H1 (cell line): ENCODE results near the gene ARHGAP42. TPM values are rescaled to one million over a fixed set of nuclear protein-coding genes. Genes with fewer than 3 reads are reported as not detected.

ENCODE experiments used
- CTCF ChIA-PET: fragments of 300-600 bp; sonication (Branson Sonifier 250); formaldehyde crosslinking; loops from one replicate; lab custom pipeline; 2021; ENCODE audit not compliant: partially characterized antibody; lab: Charles Lee
- POLR2A ChIA-PET: fragments of 300-600 bp; sonication (Branson Sonifier 250); formaldehyde crosslinking; loops from one replicate; lab custom pipeline; 2021; ENCODE audit warnings: inconsistent platforms; ENCODE audit not compliant: partially characterized antibody; lab: Charles Lee
- DNase-seq, 2 experiments: peaks; one replicate each; pipeline versions ENCODE4 v3.0.0 to v3.0.0-alpha.2; 2010 to 2022; ENCODE audit warnings: low spot score in 2 of 2, low read depth in 1 of 2, mixed read lengths in 1 of 2
- FAIRE-seq: peaks from 2 replicates; lab custom pipeline; 2011; peaks lifted over from hg19 to GRCh38; lab: Jason Lieb, UNC
- H2AFZ ChIP-seq: 2 replicates; pipeline ENCODE4 v1.8.1; 2012; ENCODE audit warnings: low read length, inconsistent platforms
- H2AK5ac ChIP-seq: 2 replicates; pipeline ENCODE4 v1.6.1; 2013; ENCODE audit warnings: low read depth, low read length
- H2BK120ac ChIP-seq: replicated peaks from 2 replicates; pipeline ENCODE3; 2013; ENCODE audit warnings: low read depth, low read length, inconsistent platforms
- H2BK12ac ChIP-seq: 2 replicates; pipeline ENCODE4 v1.6.1; 2013; ENCODE audit warnings: low read depth, low read length
- H2BK15ac ChIP-seq: 2 replicates; pipeline ENCODE4 v1.6.1; 2013; ENCODE audit warnings: low read length
- H2BK20ac ChIP-seq: 2 replicates; pipeline ENCODE4 v1.6.1; 2013; ENCODE audit warnings: low read length
- H2BK5ac ChIP-seq: 2 replicates; pipeline ENCODE4 v1.6.1; 2013; ENCODE audit warnings: low read depth, low read length
- H3K14ac ChIP-seq: 2 replicates; pipeline ENCODE4 v1.6.1; 2013; ENCODE audit warnings: inconsistent platforms; ENCODE audit not compliant: insufficient read length
- H3K18ac ChIP-seq: 2 replicates; pipeline ENCODE4 v1.6.1; 2013; ENCODE audit warnings: low read length; ENCODE audit errors: extremely low read depth
- H3K23ac ChIP-seq: 2 replicates; pipeline ENCODE4 v1.6.1; 2013; ENCODE audit warnings: inconsistent platforms; ENCODE audit not compliant: insufficient read length
- H3K23me2 ChIP-seq: 2 replicates; pipeline ENCODE4 v1.6.1; 2013; ENCODE audit warnings: low read depth, low read length
- H3K27ac ChIP-seq: 2 replicates; pipeline ENCODE4 v1.6.1; 2011; ENCODE audit warnings: low read depth, low read length, inconsistent platforms
- H3K27me3 ChIP-seq, 4 experiments: replicated peaks in 1 of 4; 1 replicate in 1 of 4; 2 replicates in 3 of 4; pipeline versions ENCODE4 v1.6.1 to v1.8.1; 2011 to 2013; ENCODE audit warnings: low read length in 3 of 4, mild to moderate bottlenecking in 3 of 4, inconsistent platforms in 2 of 4, mixed read lengths in 2 of 4, moderate library complexity in 1 of 4; ENCODE audit not compliant: control insufficient read depth in 3 of 4, insufficient read depth in 3 of 4; ENCODE audit errors: extremely low read depth in 1 of 4
- H3K36me3 ChIP-seq, 4 experiments: 2 replicates each; pipeline versions ENCODE4 v1.6.1 to v1.8.1; 2011 to 2013; ENCODE audit warnings: mild to moderate bottlenecking in 4 of 4, low read length in 3 of 4, moderate library complexity in 2 of 4, control low read depth in 1 of 4, inconsistent platforms in 1 of 4; ENCODE audit not compliant: insufficient read depth in 4 of 4, control insufficient read depth in 2 of 4
- H3K4ac ChIP-seq: replicated peaks from 2 replicates; pipeline ENCODE3; 2013; ENCODE audit warnings: low read length, low read depth, mixed read lengths, inconsistent platforms; ENCODE audit not compliant: insufficient read length
- H3K4me1 ChIP-seq, 4 experiments: replicated peaks in 1 of 4; 1 replicate in 1 of 4; 2 replicates in 3 of 4; pipeline versions ENCODE4 v1.6.1 to v1.8.1; 2011 to 2013; ENCODE audit warnings: low read length in 3 of 4, inconsistent platforms in 2 of 4, mixed read lengths in 1 of 4; ENCODE audit not compliant: insufficient read depth in 4 of 4, control insufficient read depth in 3 of 4
- H3K4me2 ChIP-seq, 2 experiments: 2 replicates each; pipeline versions ENCODE4 v1.6.1 to v1.8.1; 2011 to 2013; ENCODE audit warnings: low read depth in 2 of 2, low read length in 2 of 2, control low read depth in 1 of 2, inconsistent platforms in 1 of 2, mild to moderate bottlenecking in 1 of 2; ENCODE audit not compliant: insufficient read depth in 1 of 2
- H3K4me3 ChIP-seq, 4 experiments: fragments of 200-600, 300-600 bp in 1 of 4; sonication (generic), shearing (Covaris generic), sonication (Bioruptor Twin) in 1 of 4; 2 replicates each; pipeline versions ENCODE4 v1.5.1 to v1.8.1; 2011 to 2016; ENCODE audit warnings: low read length in 4 of 4, low read depth in 3 of 4, control low read depth in 2 of 4, inconsistent platforms in 2 of 4, mild to moderate bottlenecking in 2 of 4, mixed read lengths in 1 of 4, moderate library complexity in 1 of 4; ENCODE audit not compliant: insufficient read depth in 2 of 4; ENCODE audit errors: extremely low read depth in 1 of 4
- H3K56ac ChIP-seq: replicated peaks from 2 replicates; pipeline ENCODE3; 2013; ENCODE audit warnings: low read depth, mild to moderate bottlenecking, mixed read lengths, low read length, inconsistent platforms; ENCODE audit not compliant: insufficient read length
- H3K79me1 ChIP-seq: 2 replicates; pipeline ENCODE4 v1.6.1; 2013; ENCODE audit warnings: low read depth, low read length, control low read depth
- H3K79me2 ChIP-seq, 2 experiments: 2 replicates each; pipeline versions ENCODE4 v1.6.1 to v1.8.1; 2012 to 2013; ENCODE audit warnings: low read length in 2 of 2, mild to moderate bottlenecking in 2 of 2, inconsistent platforms in 1 of 2; ENCODE audit not compliant: insufficient read depth in 2 of 2, control insufficient read depth in 1 of 2
- H3K9ac ChIP-seq, 4 experiments: replicated peaks in 1 of 4; 1 replicate in 1 of 4; 2 replicates in 3 of 4; pipeline versions ENCODE4 v1.6.1 to v1.8.1; 2011 to 2013; ENCODE audit warnings: low read depth in 3 of 4, low read length in 3 of 4, control low read depth in 2 of 4, mild to moderate bottlenecking in 2 of 4, moderate library complexity in 2 of 4, inconsistent platforms in 1 of 4; ENCODE audit errors: extremely low read depth in 1 of 4
- H3K9me3 ChIP-seq, 2 experiments: 2 replicates each; pipeline versions ENCODE4 v1.6.1 to v1.8.1; 2012 to 2013; ENCODE audit warnings: mild to moderate bottlenecking in 2 of 2, moderate library complexity in 2 of 2, control low read depth in 1 of 2, inconsistent platforms in 1 of 2, low read depth in 1 of 2, low read length in 1 of 2, mixed read lengths in 1 of 2; ENCODE audit not compliant: insufficient read depth in 2 of 2
- H4K20me1 ChIP-seq, 2 experiments: replicated peaks in 1 of 2; 2 replicates each; pipeline versions ENCODE3 to v1.8.1; 2011 to 2013; ENCODE audit warnings: inconsistent platforms in 2 of 2, low read length in 2 of 2, mild to moderate bottlenecking in 1 of 2; ENCODE audit not compliant: insufficient read depth in 2 of 2, control insufficient read depth in 1 of 2
- H4K5ac ChIP-seq: 2 replicates; pipeline ENCODE4 v1.6.1; 2013; ENCODE audit warnings: low read length, low read depth, mixed read lengths, inconsistent platforms; ENCODE audit not compliant: insufficient read length
- H4K8ac ChIP-seq: 2 replicates; pipeline ENCODE4 v1.8.0; 2013; ENCODE audit warnings: mild to moderate bottlenecking, moderate library complexity, low read length, inconsistent platforms; ENCODE audit not compliant: insufficient read depth; ENCODE audit errors: extremely low read depth
- H4K91ac ChIP-seq: replicated peaks from 2 replicates; pipeline ENCODE3; 2013; ENCODE audit warnings: low read length, mixed read lengths, inconsistent platforms; ENCODE audit not compliant: insufficient read length
- CEBPB ChIP-seq: IDR thresholded peaks from 2 replicates; pipeline ENCODE4 v1.6.1; 2012; ENCODE audit warnings: low read depth, low read length
- RXRA ChIP-seq: IDR thresholded peaks from 2 replicates; pipeline ENCODE4 v1.6.1; 2011; ENCODE audit warnings: low read depth, mild to moderate bottlenecking, low read length, moderate library complexity; ENCODE audit not compliant: insufficient read depth
- SRF ChIP-seq: IDR thresholded peaks from 2 replicates; pipeline ENCODE4 v1.6.1; 2011; ENCODE audit warnings: mild to moderate bottlenecking, low read depth, low read length, moderate library complexity
- WGBS, 2 experiments: shearing (Covaris generic) in 1 of 2; methylation state at CpG; one replicate each; pipeline versions ENCODE4 v1.1.6 to v1.1.7; 2013 to 2015; ENCODE audit warnings: low lambda C conversion rate in 2 of 2, mixed read lengths in 2 of 2, inconsistent platforms in 1 of 2, low coverage in 1 of 2, missing lambda C conversion rate in 1 of 2; ENCODE audit not compliant: insufficient replicate concordance in 2 of 2, insufficient coverage in 1 of 2, insufficient read length in 1 of 2; ENCODE audit errors: extremely low coverage in 1 of 2, missing lambda C conversion rate in 1 of 2; 5-methylcytosine and 5-hydroxymethylcytosine counted together
- polyA plus RNA-seq, 7 experiments: library from polyadenylated mRNA; depleted of rRNA in 3 of 7; stranded (reverse) in 5 of 7; unstranded in 2 of 7; fragments of >200 nt in 5 of 7; fragments of 200-250 nt in 2 of 7; gene quantifications; 1 replicate in 5 of 7; 2 replicates in 1 of 7; 4 replicates in 1 of 7; pipeline versions ENCODE4 v1.2.1 to v1.2.3, GENCODE V29; 2011 to 2013; ENCODE audit warnings: missing spikeins in 2 of 7, mixed read lengths in 2 of 7
- total RNA-seq: library from RNA; stranded (reverse); fragmentation: NEBNext Ultra II Directional; extraction: Animal tissue kit (Norgen Biotek cat#: 25700); gene quantifications from 2 replicates; pipeline ENCODE4 v1.2.1, GENCODE V29; 2021
- TF ChIP-seq, protein P1 (sequence below), 3 experiments: IDR thresholded peaks; 1 replicate in 2 of 3; 2 replicates in 1 of 3; pipeline versions ENCODE4 v1.5.1 to v1.6.1; 2011; ENCODE audit warnings: low read length in 3 of 3, mild to moderate bottlenecking in 3 of 3, inconsistent platforms in 2 of 3, low read depth in 1 of 3, moderate library complexity in 1 of 3; ENCODE audit not compliant: insufficient read depth in 1 of 3; ENCODE audit errors: control extremely low read depth in 1 of 3

The ARHGAP42 gene
- total and polyA plus RNA-seq, 2 of the 8 experiments (the other 6 are each of a cell fraction or from before 2014, with no cell fraction given) = 22.2 to 33.5 TPM

DNA sequence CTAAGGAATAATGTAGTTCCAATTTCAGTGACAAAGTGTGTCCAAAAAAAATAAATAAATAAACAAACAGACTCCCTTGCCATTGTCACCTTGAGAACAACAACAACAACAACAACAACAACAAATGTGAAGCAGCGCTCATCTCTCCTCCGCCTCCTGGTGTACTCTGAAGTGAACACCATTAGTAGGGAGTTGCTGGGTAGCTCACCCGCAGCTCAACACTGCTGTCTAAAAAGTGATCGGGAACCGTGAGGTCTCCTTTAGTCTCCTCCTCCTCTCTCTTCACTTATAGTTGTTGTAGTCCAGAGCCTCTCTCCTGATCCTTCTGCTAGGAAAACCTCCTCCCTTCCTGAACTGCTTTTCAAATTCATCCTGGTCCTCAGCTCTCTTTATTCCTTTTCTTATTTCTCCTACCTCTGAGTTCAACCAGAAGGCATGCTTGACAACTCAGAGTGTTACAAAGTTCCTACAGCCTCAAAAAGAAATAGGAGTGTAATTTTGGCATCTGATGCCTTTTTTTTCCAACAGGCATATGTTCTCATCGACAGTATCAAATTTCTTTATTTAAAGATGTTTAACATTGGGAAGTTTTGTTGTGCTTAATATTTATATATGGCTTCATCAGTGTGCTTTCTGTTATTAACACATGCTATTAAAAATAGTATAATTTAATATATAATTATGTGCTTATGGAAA is 227.5 kb downstream of the ARHGAP42 start:
- ChIA-PET CTCF (interaction anchor here (0.6 to 1.5 kb wide), 4 partner anchors 11 to 352 kb away, joined by 3 to 6 read pairs (median 4); no protein-coding TSS in a partner anchor), POLR2A (no interaction called here)
- Histone ChIP-seq H3K4me1 (peaks cover 0 to 4% (median 0%) of the 10 kb centered on the region in 4 experiments; a peak in 1 of 7 replicates), H3K27me3 (no peaks in the 10 kb centered on the region), H3K9me3 (no peaks in the 10 kb centered on the region), H2BK15ac (no peak overlapping the region), H3K4me2 (no peak overlapping the region), H4K20me1 (no peaks in the 10 kb centered on the region), H2BK12ac (no peak overlapping the region), H3K9ac (no peak overlapping the region), H3K23me2 (no peaks in the 10 kb centered on the region), H3K14ac (no peak overlapping the region), H4K5ac (no peak overlapping the region), H3K79me1 (no peaks in the 10 kb centered on the region), H3K4me3 (no peak overlapping the region), H2AFZ (no peak overlapping the region), H4K8ac (no peak overlapping the region), H3K4ac (no peak overlapping the region), H3K56ac (no peak overlapping the region), H4K91ac (no peak overlapping the region), H3K23ac (no peak overlapping the region), H3K27ac (no peak overlapping the region), H3K18ac (no peak overlapping the region), H2BK120ac (no peak overlapping the region), H2BK5ac (no peak overlapping the region), H2BK20ac (no peak overlapping the region), H3K79me2 (no peaks in the 10 kb centered on the region), H3K36me3 (no peaks in the 10 kb centered on the region), H2AK5ac (no peak overlapping the region)
- no peak for DNase-seq
- FAIRE-seq = no peak
- WGBS, 2 experiments = 91% methylated on average over 6 of the region's 6 CpGs; no CpG with 5 or more reads in 1 of the 2 experiments
- no peak for TF ChIP-seq RXRA
- TF ChIP-seq, protein P1, sequence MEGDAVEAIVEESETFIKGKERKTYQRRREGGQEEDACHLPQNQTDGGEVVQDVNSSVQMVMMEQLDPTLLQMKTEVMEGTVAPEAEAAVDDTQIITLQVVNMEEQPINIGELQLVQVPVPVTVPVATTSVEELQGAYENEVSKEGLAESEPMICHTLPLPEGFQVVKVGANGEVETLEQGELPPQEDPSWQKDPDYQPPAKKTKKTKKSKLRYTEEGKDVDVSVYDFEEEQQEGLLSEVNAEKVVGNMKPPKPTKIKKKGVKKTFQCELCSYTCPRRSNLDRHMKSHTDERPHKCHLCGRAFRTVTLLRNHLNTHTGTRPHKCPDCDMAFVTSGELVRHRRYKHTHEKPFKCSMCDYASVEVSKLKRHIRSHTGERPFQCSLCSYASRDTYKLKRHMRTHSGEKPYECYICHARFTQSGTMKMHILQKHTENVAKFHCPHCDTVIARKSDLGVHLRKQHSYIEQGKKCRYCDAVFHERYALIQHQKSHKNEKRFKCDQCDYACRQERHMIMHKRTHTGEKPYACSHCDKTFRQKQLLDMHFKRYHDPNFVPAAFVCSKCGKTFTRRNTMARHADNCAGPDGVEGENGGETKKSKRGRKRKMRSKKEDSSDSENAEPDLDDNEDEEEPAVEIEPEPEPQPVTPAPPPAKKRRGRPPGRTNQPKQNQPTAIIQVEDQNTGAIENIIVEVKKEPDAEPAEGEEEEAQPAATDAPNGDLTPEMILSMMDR (IDR thresholded peaks at IDR 0.05; ENCODE audit: control extremely low read depth in 1 of 3, insufficient read depth in 1 of 3, low read depth in 1 of 3, low read length in 3 of 3) = peak in 1 of 3 experiments; percentile 8; a peak in 1 of 4 replicates
- no peak for TF ChIP-seq CEBPB
- no peak for TF ChIP-seq SRF
